Transverse colon (tissue), 4 donors: ENCODE results near the gene EIF1AX. TPM values are rescaled to one million over a fixed set of nuclear protein-coding genes. Genes with fewer than 3 reads are reported as not detected.

Experiments used
- DNase-seq: peaks from one replicate; pipeline ENCODE4 v3.0.0-alpha.2; 2019
- H3K27ac ChIP-seq, 4 donors: fragments of 200-600 bp; sonication (generic); 2 replicates each; pipeline ENCODE4 v1.5.1; 2016 to 2018; ENCODE audit warnings: inconsistent platforms in 4 of 4
- H3K27me3 ChIP-seq: fragments of 200-600 bp; sonication (generic); 2 replicates; pipeline ENCODE4 v1.5.1; 2017; ENCODE audit warnings: inconsistent platforms
- H3K36me3 ChIP-seq, 4 donors: fragments of 200-600 bp; sonication (generic); 2 replicates each; pipeline ENCODE4 v1.5.1; 2017 to 2019; ENCODE audit warnings: inconsistent platforms in 4 of 4
- H3K4me1 ChIP-seq, 4 donors: fragments of 200-600 bp; sonication (generic); 2 replicates each; pipeline ENCODE4 v1.5.1; 2017 to 2020; ENCODE audit warnings: inconsistent platforms in 4 of 4
- H3K4me3 ChIP-seq, 4 donors: fragments of 200-600 bp; sonication (generic); 1 replicate in 1 of 4; 2 replicates in 3 of 4; pipeline versions ENCODE4 v1.5.1 to v1.6.1; 2017 to 2019; ENCODE audit warnings: inconsistent platforms in 4 of 4
- H3K9me3 ChIP-seq, 2 donors: fragments of 200-600 bp; sonication (generic); 2 replicates each; pipeline ENCODE4 v1.5.1; 2017 to 2019; ENCODE audit warnings: inconsistent platforms in 2 of 2
- CTCF ChIP-seq, 5 experiments: fragments of 200-600 bp in 3 of 5; fragments of 450-650 bp in 2 of 5; sonication (generic) in 3 of 5; IDR thresholded peaks; 1 replicate in 2 of 5; 2 replicates in 3 of 5; pipeline ENCODE4 v1.5.1; 2016 to 2017; ENCODE audit warnings: antibody characterized with exemption in 5 of 5, inconsistent platforms in 3 of 5, mild to moderate bottlenecking in 2 of 5, moderate library complexity in 1 of 5
- EP300 ChIP-seq: sonication (generic); formaldehyde crosslinking; IDR thresholded peaks from one replicate; pipeline ENCODE4 v1.6.1; 2017; ENCODE audit warnings: antibody characterized with exemption, low read depth
- POLR2A ChIP-seq: fragments of 450-650 bp; IDR thresholded peaks from one replicate; pipeline ENCODE4 v1.6.1; 2016; ENCODE audit warnings: antibody characterized with exemption, mild to moderate bottlenecking, moderate library complexity
- POLR2AphosphoS5 ChIP-seq, 3 donors: sonication (generic); formaldehyde crosslinking; IDR thresholded peaks; one replicate each; pipeline ENCODE4 v1.6.1; 2016; ENCODE audit warnings: antibody characterized with exemption in 3 of 3
- WGBS, 2 donors: methylation state at CpG; one replicate each; pipeline ENCODE4 v1.1.5; 2018; ENCODE audit warnings: low coverage in 1 of 2; 5-methylcytosine and 5-hydroxymethylcytosine counted together
- in situ Hi-C, 4 donors: fragments of 200-750 bp; cut with MboI; loops; one replicate each; pipeline versions ENCODE4 v1.15.0 to v1.15.1; 2017; ENCODE audit warnings: low sequenced_read_pairs in 3 of 4, low pct_ligation_motif_present in 1 of 4, low pct_unique_long_range_greater_than_20kb in 1 of 4
- intact Hi-C: fragments of 100-400 bp; cut with DNase I; formaldehyde crosslinking; loops from one replicate; pipeline ENCODE4 v1.15.1; 2023; ENCODE audit warnings: low total_unique reads
- small RNA-seq, 4 donors: library from RNA; depleted of rRNA; stranded (forward); fragments of <200 nt; gene quantifications; one replicate each; pipeline ENCODE3, GENCODE V24; 2016
- total RNA-seq, 4 donors: library from RNA; depleted of rRNA; stranded (reverse); fragments of >200 nt; gene quantifications; one replicate each; pipeline ENCODE4 v1.1.0, GENCODE V29; 2016

The EIF1AX gene
- total RNA-seq, 4 donors from 2014 or later: 10.7 to 45.9 (median 19.9) TPM

- in situ Hi-C loops (loop anchor here in 1 of 4 donors (25.0 kb wide), 1 partner anchor 190 kb away; no protein-coding TSS in a partner anchor), intact Hi-C loops (no loop called here)
- Histone ChIP-seq H3K36me3 (no peaks in the 10 kb centered on the region), H3K27me3 (no peaks in the 10 kb centered on the region), H3K9me3 (no peaks in the 10 kb centered on the region), H3K4me3 (no peak overlapping the region), H3K4me1 (no peaks in the 10 kb centered on the region), H3K27ac (no peak overlapping the region)
- WGBS, 2 donors: 84% methylated on average over 2 of the region's 2 CpGs; no CpG with 5 or more reads in 1 of the 2 donors
- DNase-seq: no peak
- no peak for TF ChIP-seq POLR2AphosphoS5 (IDR thresholded peaks at IDR 0.05)
- no peak for TF ChIP-seq POLR2A
- no peak for TF ChIP-seq CTCF (IDR thresholded peaks at IDR 0.05)
- TF ChIP-seq EP300: no peak
Measured at GRCh38 chrX:20101934-20102581, 39.6 kb downstream of the EIF1AX start.

GRCh38 chrX:20091499-20091898 is 50.1 kb downstream of the EIF1AX start:
- H3K36me3 ChIP-seq: no peaks in the 10 kb centered on the region
- WGBS, 2 donors: 69% methylated on average over 3 of the region's 3 CpGs; no CpG with 5 or more reads in 1 of the 2 donors
- H3K27me3 ChIP-seq: no peaks in the 10 kb centered on the region
- H3K9me3 ChIP-seq: no peaks in the 10 kb centered on the region
- intact Hi-C loops: no loop called here
- H3K4me3 ChIP-seq: no peak overlapping the region
- no peak overlapping the region for H3K27ac ChIP-seq
- TF ChIP-seq EP300: no peak
- no peak for TF ChIP-seq POLR2AphosphoS5 (IDR thresholded peaks at IDR 0.05)
- no peak for TF ChIP-seq POLR2A
- TF ChIP-seq CTCF (IDR thresholded peaks at IDR 0.05): no peak
- no peak for DNase-seq
- H3K4me1 ChIP-seq: no peaks in the 10 kb centered on the region
- in situ Hi-C loops: no loop called here

- WGBS, 2 donors: 70% methylated on average over 6 of the region's 6 CpGs; no CpG with 5 or more reads in 1 of the 2 donors
Measured at GRCh38 chrX:20089845-20090244, 51.8 kb downstream of the EIF1AX start.

GRCh38 chrX:20080277-20080676 is 61.4 kb downstream of the EIF1AX start:
- intact Hi-C loops: no loop called here
- Histone ChIP-seq H3K27ac (no peak overlapping the region), H3K36me3 (no peaks in the 10 kb centered on the region), H3K9me3 (no peaks in the 10 kb centered on the region), H3K4me3 (no peak overlapping the region), H3K27me3 (no peaks in the 10 kb centered on the region), H3K4me1 (no peaks in the 10 kb centered on the region)
- in situ Hi-C loops: no loop called here
- 89% methylated on average over 1 of the region's 1 CpG; no CpG with 5 or more reads in 1 of the 2 donors for WGBS, 2 donors
- no peak for DNase-seq
- no peak for TF ChIP-seq POLR2A
- TF ChIP-seq EP300: no peak
- TF ChIP-seq CTCF (IDR thresholded peaks at IDR 0.05): no peak
- TF ChIP-seq POLR2AphosphoS5 (IDR thresholded peaks at IDR 0.05): no peak

More at GRCh38 chrX:20089845-20090244, 51.8 kb downstream of the EIF1AX start:
- H3K27ac ChIP-seq: no peak overlapping the region
- no peak overlapping the region for H3K4me3 ChIP-seq
- intact Hi-C loops: no loop called here
- no peak for DNase-seq
- TF ChIP-seq CTCF (IDR thresholded peaks at IDR 0.05) (no peak), POLR2A (no peak), POLR2AphosphoS5 (IDR thresholded peaks at IDR 0.05) (no peak), EP300 (no peak)
- no peaks in the 10 kb centered on the region for H3K9me3 ChIP-seq
- in situ Hi-C loops: no loop called here
- H3K27me3 ChIP-seq: no peaks in the 10 kb centered on the region
- H3K4me1 ChIP-seq: no peaks in the 10 kb centered on the region
- H3K36me3 ChIP-seq: no peaks in the 10 kb centered on the region

Small RNA genes lying within 50 kb of the gene (small RNA-seq; reads per million reads assigned to genes)
- gene RF00493 (13.2 to 62.6 (median 17.5) reads per million in 4 donors), gene RF00494 (0 reads per million in 4 donors)

Other genes with a start within 250 kb of the EIF1AX start
- 10 to 100 TPM; 16.5 to 20.6 (median 18.1) TPM for gene BCLAF3, start 150.8 kb downstream of the EIF1AX start, total RNA-seq
- 1 to 10 TPM in 3 of 4 donors, not detected in 1; 2.1 to 4.4 (median 2.2) TPM for gene MAP7D2, start 24.9 kb downstream of the EIF1AX start, total RNA-seq
- 10 to 100 TPM; 28.7 to 73.0 (median 49.8) TPM for gene RPS6KA3, start 125.1 kb upstream of the EIF1AX start, total RNA-seq